HL-60/S4 (cell line): ENCODE measurements around the gene MRPL17.

Experiments
- in situ Hi-C: fragments of 300-500 bp; cut with MboI; formaldehyde crosslinking; loops from 2 replicates; pipeline ENCODE4 v1.14.3; 2022; ENCODE audit warnings: low sequenced_read_pairs

Gene MRPL17

DNA sequence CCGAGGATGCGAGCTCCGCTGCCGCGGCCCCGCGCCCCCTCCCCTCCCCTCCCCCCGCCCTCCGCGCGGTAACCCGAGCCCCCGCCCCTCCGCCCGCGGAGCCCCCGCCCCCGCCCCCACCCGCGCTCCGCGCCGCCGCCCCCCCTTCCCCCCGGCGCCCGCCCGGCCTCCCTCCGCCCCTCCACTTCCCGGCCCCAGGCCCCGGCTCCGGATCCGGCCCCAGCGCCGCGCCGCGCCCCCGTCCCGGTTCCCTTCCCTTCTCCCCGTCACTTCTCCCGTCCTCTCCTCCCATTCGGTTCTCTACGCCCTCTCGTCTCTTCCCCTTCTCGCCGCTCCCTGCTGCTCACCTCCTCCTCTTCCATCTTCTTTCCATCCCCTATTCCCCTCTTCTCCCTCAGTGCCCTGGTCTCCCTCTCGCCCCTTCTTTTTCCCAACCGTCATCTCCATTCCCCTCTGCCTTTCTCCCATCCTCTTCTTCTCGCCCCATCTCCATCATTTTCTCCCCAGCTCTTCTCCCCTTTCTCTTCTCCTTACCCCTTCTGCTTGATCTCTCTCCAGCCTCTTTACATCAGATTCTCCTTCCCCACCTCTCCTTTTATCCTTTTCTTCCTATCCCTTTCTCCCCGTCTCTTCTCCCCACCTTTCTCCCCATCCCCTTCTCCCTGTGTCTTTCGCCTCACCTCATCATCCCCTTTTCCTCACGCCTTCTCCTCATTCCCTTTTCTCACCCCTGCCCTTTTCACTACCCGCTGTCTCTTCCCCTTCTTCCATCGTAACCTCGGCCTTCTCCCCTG lies 27.2 kb downstream of the MRPL17 start, which contains the start of gene DCHS1:
TSS of gene DCHS1 (minus strand) at position 20 of the 794 bp plus-strand sequence. CDS start 14,196 bp downstream, outside the sequence.
- in situ Hi-C loops = no loop called here

DNA sequence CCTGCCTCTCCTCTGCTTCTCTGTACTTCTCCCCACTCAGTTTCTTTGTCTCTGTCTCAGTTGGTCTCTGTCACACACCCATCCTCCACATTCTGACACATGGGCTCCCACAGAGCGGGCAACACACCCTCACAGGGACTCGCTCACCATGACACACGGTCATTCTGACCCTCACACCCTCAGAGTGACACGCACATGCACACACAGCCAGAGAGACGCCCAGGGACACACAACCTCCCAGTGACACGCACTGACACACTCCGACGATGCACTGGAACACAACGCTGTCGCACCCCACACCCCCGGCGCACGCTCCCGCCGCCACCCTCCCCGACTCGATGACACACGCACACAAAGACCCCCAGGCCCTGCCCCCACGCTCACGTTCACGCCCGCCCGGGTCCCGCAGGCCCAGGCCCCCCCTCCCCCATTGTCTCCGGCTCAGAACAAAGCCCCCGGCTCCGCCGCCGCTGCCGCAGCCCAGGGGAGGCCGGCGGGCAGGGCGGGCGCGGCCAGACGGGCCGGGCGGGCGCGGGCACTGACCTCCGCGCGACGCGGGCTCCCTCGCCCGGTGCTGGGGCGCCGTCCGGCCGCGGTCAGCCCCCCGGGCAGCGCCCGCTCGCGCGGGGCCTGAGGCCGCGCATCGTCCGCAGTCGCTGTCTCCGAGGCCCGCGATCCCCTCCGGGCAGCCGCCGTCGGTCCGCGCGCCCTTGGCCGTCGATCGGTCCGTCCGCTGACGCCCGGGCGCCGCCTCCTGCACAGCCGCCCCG lies 27.9 kb downstream of the MRPL17 start:
- in situ Hi-C loops = no loop called here

DNA sequence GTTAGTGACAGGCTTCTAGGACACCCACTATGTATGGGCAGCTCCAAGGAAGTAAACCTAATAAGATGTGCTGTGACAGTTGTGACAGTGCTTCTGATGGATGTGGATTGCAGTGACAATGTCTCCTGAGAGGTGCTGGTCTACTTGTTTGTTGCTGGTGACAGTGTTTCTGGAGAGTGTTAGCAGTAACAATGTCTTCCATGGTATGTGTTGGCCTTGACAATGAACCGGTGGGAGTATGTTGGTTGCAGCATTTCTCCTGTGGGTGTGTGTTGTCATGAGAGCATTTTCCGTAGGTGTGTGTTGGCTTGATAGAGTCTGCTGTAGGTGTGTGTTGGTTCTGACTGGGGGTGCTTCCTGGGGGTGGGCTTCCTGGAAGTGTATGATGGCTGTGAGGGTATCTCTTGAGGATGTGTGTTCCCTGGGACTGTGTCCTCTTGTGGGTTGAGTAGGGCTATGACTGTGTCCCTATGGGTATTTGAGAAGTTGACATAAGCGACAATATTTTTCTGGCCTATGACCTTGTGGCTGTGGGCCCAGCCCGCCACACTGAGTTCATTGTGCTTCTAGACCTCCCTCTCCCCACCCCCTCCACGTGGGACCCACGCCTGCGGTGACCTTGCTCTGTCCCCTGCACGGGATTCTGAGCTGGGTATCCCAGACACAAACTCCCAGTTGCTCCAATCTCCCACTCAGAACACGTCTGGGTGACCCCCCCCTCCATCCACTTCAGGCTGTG lies 28.7 kb downstream of the MRPL17 start:
- in situ Hi-C loops = no loop called here

DNA sequence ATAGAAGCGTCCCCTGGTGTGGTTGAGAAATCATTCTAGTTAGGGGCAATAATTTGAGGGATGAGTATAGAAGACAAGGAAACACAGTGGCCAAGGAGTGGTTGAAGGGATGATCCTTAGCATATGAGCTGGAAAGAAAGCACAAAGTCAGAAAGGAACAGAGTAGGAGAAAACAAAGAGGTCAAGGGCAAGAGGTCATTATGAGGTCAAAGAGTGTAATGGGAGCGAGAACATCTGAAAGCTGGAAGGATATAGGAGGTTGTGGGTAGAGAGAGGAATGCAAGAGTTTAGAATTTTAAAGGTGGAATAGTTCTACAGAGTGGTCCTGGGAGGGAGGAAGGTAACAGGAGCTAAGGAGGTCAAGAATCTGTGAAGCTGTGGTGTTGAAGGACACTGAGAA lies 29.5 kb downstream of the MRPL17 start:
- in situ Hi-C loops = no loop called here

DNA sequence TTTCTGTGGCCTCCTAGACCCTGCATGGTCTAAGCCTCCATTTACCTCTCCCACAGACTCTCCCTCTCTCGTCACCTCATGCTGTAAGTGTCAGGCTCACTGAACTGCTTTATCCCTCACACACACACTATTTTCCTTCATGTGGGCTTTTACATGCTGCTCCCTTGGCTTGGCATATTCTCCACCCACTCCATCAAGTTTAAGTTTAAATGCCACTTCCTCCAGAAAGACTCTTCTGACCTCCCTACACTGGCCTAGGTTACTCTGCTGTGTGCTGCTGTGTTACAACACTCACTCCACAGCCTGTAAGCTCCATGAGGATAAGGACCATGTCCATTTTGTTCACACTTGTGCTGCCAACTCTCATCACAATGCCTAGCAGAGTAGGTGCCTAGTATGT lies 30.0 kb downstream of the MRPL17 start:
- in situ Hi-C loops = no loop called here

DNA sequence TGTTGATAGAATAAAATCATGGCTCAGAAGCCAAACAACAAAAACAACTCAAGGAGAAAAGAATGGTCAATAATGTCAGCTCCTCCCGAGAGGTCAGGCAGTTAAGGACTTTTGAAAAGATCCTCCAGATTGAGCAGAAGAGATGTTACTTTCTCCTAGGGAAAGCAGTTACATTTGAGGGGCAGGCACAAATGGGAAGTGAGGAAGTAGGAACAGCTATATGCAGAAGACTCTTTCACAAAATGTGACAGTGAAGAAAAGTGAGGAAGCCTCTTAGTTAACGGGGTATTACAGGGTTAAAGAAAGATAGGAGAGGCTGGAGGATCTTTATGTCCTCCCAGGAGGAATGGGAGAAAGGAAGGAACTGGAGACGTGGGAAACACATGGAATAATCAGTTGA lies 31.0 kb downstream of the MRPL17 start:
- in situ Hi-C loops = no loop called here

DNA sequence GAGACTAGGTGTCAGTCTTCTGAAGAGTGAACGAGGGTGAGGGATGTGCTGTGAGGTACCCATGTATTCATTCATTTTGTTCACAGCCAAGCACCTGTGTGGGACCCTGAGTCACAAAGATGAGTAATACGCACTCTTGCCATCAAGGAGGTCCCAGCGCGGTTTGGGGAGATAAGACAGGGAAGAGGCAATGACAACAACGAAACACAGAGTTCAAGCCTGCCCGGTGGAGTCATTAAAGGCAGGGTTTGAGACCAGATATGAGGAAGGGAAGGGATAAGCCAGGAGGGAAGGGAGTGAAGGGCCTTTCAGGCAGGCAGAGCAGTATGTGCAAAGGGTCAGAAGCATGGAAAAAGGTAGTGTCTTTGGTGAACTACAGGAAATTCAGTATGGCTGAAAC lies 32.2 kb downstream of the MRPL17 start:
- in situ Hi-C loops = no loop called here

DNA sequence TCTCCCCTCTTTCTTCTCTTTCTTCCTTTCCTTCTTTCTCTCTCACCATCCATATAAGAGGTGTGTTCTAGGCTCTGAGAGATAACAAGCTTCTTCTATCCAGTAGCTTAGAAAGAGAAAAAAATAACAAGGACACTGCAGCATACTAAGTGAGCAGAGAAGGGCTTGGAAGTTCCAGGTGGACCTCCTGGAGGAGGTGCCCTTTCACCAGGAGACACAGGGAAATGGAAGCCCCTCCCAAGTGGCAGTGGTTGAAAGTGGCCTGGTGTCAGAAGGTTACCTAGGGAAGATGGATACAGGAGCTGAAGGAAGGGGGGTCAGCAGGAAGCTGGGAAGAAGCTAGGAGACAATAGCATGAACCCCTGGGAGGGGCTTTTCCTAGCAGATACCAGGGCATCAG lies 33.0 kb downstream of the MRPL17 start:
- in situ Hi-C loops = no loop called here

DNA sequence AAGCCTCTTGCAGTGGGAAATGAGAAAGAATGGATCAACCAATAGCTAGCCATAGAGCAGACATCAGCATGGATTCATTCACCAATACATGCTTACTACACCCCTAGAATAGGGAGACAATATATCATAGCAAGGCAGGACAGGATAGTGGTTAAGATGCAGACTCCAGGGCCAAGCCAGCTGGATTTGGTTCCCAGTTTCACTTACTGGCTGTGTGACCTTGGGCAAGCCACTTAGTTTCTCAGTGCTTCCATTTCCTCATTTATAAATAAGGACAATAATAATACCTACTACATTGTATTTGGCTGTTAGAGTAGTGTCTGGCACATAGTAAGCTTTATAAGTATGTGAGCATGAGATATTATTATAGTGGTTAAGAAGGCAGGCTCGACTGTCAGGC lies 34.6 kb downstream of the MRPL17 start:
- in situ Hi-C loops = no loop called here

DNA sequence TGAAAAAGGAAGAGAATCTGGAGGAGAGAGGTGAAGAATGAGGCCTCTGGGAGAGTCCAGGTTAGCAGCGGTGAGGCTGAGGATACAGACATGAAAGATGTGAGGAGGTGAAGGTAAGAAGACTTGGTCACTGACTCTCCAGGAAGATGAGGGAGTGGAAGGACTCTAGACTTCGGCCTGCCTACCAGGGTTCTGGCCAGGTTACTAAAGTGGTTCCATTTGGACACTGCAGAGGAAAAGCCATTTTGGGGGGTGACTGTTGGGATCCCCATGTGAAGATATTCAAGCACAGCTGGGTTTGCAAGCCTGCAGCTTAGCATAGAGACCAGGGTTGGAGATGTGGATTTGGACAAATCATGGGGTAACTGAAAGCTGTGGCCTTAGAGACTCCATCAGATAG lies 35.3 kb downstream of the MRPL17 start:
- in situ Hi-C loops = no loop called here

DNA sequence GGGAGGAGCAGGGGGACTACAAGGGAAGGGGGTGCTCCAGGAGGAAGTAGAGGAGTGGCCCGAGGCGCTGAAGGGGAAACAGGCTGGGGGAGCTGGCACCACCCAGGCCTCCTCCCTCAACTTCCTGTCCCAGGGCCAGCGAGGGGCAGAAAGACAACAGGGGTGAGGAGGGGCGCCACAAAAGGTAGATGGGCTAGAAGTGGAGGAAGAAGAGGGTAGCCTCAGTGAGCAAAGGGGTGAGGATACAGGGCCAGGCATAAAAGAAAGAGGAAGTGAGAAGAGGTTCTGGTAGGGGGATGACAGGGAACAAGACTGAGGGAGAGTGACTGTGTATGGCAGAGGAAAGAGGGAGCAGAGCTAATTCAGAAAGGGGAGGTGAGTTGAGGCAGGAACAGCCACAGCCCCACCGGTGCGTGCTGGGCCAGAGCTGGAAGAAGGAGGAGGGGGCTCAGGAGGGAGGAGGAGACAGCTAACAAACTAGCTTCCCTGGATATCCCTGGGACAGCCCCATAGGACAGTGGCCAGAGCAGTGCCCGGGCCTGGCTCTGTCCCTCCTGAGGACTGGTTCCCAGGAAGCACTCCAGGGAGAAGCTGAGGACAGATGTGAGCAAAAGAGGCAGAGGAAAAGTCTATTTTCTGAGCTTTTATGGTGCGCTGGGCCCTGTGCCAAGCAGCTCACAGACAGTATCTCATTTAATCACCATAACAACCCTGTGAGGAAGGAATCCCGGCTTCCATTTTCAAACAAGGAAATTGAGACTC lies 36.0 kb downstream of the MRPL17 start:
- in situ Hi-C loops = no loop called here

DNA sequence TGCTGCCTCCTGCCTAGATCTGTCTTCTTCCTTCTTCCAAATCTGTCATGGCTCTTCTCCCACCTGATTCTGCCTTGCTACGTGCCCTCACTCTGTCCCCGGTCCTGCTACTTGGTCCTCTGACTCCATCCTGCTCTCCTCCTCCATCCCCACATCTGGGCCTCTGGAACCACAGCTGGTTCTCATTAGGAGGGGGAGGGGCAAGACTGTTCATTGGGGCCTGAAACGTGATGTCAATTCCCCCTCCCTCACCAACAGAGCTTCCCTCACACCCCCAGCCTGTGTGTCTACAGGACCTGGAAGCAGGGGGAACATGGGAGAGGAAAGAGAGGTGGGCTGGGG lies 36.6 kb downstream of the MRPL17 start:
- in situ Hi-C loops = no loop called here

DNA sequence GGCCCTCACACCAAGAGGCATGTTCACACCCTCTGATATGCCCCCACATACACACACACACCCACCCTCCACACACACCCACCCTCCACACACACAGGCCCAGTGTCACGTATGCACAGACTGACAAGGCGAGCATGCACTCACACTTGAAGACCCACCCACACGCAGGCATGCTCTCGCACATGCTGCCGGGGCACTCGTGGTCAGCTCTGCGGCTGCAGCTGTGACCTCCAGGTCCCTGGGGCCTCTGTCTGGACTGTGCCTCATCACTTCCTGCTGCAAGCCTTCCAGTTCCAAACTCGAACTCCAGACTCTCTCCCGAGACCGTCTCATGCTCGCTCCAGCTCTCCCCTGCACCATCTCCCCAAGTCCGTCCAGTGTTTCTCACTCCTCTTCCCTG lies 37.1 kb downstream of the MRPL17 start:
- in situ Hi-C loops = no loop called here

DNA sequence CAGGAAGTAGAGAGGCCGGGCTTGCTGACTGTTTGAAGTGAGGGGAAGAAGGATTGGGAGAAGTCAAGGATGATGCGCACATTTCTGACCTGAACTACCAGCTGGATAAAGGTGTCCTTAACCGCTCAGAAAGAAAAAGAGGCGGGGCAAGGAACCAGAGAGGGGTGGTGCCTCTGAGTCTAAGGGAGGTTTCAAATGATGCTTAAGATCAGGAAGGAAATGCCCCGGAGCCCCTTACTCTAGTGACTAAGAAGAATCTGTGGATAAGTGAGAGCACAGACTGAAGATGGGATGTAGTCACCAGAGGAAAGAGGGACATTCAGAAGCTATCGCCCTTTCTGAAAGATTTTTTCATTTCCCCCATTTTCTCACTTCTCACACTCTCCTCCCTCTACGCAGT lies 40.2 kb downstream of the MRPL17 start:
- in situ Hi-C loops = no loop called here

DNA sequence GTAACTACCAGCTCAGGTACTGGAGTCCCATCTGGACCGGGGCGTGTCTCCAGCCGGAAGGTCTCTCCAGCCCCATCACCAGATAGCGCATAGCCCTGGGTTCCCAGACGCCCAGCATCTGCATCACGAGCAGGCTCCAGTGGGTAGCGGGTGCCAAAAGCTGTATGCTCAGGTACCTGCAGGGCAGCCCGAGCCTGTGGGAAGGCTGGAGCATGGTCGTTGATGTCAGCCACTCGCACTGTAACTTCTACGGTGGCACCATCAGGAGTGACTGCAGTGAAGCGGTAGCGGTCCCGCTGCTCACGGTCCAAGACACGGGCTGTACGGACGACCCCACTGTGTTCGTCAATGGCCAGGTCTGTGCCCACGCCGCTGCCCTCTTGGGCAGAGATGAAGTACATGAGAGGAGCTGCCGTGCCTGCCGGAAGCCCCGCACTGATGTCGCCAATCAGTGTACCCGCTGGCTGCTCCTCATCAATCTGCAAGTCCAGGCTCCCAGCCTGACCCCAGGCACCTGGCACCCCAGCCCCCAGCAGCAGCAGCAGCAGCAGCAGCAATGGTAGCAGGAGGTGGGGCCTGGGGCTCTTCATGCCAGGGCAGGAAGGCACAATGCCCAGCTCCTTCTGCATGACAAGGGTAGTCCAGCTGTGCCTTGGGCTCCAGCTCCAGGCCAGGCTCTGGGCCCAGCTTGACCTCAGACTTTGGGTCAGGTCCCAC lies 42.0 kb downstream of the MRPL17 start:
- in situ Hi-C loops = no loop called here

DNA sequence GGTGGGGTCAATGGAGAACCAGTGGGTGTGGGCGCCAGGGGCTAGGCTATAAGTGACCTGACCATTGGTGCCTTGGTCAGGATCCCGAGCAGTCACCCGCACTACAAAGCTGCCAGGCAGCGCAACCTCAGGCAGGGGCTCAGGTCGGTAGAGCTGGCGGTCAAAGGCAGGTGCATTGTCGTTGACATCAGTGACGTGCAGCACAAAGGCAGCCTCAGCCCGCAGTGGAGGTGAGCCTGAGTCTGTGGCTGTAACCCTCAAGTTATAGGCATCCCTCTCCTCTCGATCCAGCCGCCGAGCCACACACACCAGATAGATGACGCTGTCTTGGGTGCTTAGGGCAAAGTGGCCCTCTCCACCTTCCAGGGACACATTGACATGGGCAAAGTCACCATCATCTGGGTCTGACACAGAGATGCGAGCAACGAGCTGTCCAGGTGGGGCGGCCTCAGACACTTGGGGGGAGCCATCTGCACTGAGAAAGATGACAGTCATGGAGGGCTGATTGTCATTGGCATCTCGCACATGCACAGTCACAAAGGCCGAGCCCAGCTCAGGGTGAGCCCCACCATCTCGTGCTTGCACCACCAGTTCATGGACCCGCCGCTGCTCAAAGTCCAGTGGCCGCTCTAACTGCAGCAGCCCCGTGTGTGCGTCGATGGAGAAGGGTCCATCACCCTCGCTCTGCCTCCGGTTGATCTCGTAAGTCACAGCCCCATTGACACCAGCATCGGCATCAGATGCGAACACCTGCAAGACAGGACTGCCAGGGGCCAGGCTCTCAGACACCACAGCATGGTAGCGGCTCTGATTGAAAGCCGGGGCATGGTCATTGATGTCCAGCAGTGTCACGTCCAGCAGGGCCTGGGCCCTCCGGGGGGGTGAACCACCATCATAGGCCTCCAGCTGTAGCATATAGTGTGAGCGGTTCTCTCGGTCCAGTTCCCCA lies 42.8 kb downstream of the MRPL17 start:
- in situ Hi-C loops = no loop called here

DNA sequence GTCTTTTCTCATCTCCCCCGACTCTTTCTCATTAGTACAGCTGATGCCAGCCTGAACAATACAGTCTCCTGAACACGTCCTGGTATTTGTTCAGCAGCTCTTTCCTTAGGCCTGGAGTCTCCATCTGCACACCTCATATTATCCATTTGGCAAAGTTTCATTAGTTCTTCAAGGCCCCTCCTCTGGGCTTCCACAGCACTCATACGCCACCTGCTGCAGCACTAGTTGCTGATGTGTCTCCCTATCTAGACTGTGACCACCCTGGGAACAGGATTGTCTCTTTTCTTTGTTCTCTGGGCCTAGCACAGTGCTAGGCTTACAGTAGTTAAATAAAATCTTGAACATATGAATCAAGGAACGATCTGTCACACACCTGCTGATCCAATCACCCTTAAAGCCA lies 44.7 kb downstream of the MRPL17 start:
- in situ Hi-C loops = no loop called here

DNA sequence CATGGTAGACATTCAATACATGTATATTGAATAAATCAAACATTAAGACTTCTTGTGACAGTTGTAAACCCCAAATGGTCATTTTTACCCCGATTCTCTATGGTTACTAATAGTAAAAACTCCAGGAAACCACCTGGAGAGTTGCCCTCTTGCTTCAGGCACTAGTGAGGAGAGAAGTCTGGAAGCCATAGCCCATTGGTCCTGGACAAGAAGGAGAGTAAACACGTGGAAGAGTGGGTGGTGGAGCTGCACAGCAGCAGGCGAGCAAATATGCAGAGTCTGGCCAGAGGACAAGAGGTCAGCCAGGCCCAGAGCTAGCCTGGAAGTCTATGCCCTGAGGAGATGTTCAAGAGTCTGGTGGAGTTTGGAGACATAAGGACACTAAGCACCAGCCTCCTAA lies 45.3 kb downstream of the MRPL17 start:
- in situ Hi-C loops = no loop called here

DNA sequence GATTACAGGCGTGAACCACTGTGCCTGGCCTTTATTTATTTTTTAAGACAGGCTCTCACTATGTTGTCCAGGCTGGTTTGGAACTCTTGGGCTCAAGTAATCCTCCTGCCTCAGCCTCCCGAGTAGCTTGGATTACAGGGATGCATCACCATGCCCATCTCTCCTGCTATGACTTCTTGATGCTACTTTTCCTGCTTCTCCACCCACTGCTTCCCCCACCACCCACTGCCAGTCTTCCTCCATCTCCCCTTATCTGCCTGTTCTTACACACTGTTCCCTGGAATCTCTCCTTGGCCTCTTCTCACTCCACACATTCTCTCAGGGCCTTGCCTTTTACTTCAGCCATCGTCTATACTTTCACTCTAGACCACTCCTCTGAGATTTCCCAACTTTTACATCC lies 46.7 kb downstream of the MRPL17 start:
- in situ Hi-C loops = no loop called here
